IPS DF 19.7 (cell line): ENCODE measurements around the gene ABL1.
A peak's percentile ranks its signal among the peaks of the same experiment; 100 is the strongest.

Experiments used
- DNase-seq: peaks from one replicate; pipeline ENCODE4 v3.0.0-alpha.2; 2013; ENCODE audit warnings: low read depth, low spot score

Gene ABL1

GRCh38 chr9:130849356-130849755 is 14.3 kb downstream of the ABL1 start:
- DNase-seq, result no peak

DNA sequence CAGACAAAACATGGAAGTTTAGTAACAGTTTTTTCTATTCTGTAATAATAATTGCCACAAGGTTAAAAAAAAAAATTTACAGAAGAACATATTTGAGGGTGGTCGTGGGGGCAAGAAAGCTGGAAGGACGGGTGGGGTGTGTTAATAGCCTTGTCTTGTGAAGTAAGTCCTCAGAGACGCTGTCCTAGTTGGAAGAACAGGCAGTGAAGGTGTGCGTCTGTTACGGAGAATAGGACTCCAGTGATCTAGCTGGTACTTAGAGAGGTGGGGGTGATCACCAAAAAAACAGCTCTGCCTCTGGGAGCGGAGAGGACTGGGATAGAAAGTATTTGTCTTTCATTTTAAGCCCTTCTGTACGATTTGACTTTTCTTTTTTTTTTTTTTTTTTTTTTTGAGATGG is 17.7 kb downstream of the ABL1 start:
- no peak for DNase-seq

DNA sequence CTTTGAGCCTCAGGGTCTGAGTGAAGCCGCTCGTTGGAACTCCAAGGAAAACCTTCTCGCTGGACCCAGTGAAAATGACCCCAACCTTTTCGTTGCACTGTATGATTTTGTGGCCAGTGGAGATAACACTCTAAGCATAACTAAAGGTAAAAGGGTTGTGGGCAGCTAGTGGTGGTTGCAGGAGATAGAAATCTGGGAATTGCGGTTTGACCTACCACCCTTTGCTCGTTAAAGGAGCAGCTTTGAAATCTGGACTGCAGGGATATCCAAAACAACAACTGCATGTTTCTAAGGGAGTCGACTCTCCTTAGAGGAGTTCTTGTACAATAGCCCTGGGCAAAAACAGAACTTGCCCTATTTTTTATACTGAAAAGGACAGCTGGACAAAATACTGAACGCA is 19.0 kb downstream of the ABL1 start:
- DNase-seq, result no peak

DNA sequence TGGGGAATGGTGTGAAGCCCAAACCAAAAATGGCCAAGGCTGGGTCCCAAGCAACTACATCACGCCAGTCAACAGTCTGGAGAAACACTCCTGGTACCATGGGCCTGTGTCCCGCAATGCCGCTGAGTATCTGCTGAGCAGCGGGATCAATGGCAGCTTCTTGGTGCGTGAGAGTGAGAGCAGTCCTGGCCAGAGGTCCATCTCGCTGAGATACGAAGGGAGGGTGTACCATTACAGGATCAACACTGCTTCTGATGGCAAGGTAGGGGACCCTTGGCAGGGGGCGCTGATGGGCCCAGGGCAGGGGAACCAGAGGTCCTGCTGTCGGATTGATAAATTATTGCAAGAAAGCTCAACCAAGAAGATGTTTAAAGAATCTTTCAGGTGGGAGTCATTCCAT is 19.8 kb downstream of the ABL1 start:
- no peak for DNase-seq

GRCh38 chr9:130856474-130856873 is 21.4 kb downstream of the ABL1 start:
- DNase-seq, result no peak

DNA sequence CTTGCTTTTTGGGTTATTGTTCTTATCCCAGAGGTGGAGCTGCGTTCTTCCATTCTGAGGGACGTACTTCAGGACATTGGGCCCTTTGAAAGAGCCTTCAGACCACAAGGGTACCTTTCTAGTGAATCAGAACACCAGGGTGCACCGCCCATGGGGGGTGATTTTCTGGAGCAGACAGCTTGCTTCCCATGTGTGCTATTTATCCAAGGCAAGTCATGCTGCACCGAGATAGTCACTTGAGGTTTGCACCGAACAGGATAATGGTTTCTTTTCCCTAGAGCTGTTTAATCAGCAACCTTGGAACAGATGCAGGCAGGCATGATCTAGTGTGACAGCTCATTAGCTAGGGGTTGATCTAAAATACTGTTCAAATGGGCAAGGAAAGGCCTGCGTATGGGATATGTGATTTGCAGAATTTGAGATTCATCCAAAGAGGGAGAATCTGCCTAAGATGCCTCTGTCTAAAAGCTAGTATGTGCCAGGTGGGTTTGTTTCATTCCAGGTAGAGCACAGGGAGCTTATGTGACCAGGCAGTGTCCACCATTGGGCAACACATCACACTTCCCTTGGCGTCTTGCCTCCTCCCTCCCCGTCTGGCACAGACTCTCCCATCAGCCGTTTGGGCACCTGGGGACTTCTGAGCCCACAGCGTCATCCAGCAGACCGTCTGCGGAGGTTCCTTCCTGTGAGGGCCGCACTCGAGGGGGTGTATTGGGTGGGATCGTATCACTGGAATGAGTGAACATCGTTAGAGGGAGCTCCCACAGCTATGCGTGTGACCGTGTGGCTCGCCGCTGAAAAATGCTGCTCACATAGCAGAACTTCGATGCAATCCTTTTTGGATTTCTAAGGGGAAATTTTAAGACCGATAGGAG is 23.0 kb downstream of the ABL1 start:
- DNase-seq, result no peak

DNA sequence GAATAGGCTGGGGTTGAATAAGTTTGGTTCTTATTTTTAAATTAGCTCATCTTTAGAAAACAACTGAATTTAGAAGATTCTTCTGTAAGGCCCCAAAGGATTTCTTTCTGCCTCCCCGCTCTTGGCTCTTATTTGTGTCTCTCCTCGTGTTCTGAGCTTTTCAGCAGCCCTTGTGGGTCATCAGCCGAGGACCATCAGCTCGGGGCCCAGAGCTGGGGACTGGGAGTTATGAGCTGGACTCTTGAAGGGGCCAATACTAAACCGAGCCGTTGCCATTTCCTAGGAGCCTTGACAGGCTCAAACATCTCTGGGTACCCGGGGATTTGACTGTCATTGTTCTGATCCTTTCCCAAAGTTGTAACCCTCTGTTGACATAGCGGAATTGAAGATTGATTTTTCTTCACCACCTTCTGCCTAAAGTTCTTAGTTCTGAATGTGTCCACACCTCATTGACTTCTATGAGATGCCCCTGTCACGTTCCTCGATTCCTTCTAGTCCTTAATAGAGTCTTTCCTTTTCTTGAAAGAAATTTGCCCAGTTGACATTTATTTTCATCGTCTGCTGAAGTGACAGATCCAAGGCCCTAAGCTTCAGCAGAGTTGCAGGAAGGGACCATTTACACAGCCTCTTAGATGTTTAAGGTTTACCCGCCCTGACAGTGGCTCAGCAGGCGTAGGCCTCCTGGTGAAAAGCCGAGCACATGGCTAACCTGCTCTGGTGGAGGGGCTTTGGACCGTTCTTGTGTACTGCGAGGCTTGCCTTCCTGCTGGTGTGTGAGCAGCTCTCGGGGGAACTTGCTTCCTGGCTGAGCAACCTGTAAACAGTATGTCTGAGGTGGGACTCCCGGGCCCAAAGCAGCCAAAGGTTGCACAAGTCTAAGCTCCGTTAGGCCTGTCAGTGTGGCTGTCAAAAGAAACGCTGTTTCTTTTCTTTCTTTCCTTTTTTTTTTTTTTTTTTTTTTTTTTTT is 24.0 kb downstream of the ABL1 start:
- no peak for DNase-seq

DNA sequence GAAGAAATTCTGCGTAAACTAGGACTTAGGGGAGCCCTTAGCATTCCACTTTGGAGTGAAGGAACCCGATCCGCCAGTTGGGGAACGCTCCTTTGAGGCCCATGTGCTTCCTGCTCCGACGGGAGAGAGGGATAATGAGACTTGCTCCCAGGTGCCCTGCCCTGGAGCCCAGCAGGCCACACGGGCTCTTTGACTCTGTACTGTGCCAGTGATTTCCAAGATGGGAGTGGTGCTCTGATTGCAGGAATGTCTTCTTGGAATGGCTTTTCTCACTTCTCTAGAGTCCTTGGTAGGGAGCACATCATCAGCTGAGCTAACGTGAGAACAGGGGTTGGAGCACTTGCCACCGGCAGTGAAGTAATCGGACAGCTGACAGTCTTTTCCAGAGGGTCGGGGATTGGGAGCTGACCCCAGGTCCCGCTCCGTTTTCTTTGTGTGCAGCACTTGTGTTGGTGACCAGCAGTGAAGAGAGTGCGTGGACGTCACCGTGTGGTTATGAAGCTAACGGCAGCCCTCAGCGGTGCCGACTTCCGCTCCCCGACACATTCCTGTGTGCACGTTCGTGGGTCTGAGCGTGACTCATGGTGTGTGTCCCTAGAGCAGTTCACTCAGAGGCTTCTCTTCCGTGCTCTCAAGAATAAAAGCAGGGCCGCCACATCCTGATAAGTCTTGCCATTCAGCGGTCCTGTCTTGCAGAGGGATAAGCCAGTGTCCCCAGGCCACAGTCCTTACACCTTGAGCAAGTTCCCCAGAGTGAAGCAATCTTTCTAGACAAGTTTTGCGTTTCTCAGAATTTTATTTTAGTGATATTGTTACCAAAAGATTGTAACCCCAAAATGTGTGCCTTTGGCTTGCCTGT is 25.6 kb downstream of the ABL1 start:
- no peak for DNase-seq

- DNase-seq, result no peak
Observed at GRCh38 chr9:130861372-130862180, 26.5 kb downstream of the ABL1 start.

GRCh38 chr9:130862217-130862616 is 27.2 kb downstream of the ABL1 start:
- no peak for DNase-seq

DNA sequence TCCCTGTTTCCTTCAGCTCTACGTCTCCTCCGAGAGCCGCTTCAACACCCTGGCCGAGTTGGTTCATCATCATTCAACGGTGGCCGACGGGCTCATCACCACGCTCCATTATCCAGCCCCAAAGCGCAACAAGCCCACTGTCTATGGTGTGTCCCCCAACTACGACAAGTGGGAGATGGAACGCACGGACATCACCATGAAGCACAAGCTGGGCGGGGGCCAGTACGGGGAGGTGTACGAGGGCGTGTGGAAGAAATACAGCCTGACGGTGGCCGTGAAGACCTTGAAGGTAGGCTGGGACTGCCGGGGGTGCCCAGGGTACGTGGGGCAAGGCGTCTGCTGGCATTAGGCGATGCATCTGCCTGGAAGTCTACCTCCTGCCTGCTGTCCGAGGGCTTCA is 27.7 kb downstream of the ABL1 start:
- no peak for DNase-seq

DNA sequence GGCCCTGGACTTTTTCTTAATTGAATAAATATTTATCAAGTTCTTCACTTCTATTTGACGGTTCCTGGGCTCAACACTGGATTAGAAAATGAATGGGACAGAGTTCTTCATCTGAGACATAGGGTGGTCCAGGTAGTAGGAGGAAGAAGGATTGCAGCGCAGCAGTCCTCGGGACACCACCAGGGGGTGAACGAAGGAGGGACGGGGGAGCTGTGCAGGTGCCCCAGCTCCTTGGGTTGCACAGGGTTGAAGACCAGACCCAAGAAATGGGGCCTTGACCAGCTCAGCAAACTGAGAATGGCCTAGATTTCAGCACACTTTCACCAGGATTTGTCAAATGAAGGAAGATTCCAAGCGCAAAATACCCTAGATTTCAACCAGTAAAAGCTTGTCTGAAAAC is 29.5 kb downstream of the ABL1 start:
- DNase-seq, result no peak

DNA sequence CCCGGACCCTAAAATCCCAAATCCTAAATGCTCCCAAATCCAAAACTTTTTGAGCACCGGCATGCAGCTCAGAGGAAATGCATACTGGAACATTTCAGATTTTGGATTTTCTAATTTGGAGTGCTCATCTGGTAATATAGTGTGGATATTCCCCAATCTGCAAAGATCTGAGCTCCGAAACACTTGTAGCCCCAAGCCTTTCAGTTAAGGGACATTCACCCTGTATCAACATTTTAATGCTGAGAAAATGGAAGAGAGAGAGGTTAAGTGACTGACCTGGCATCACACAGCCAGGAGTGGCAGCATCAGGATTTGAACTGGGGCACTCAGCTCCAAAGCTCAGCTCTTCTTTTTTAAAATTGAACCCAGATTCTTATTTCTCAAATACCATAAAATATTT is 30.9 kb downstream of the ABL1 start:
- no peak for DNase-seq

DNA sequence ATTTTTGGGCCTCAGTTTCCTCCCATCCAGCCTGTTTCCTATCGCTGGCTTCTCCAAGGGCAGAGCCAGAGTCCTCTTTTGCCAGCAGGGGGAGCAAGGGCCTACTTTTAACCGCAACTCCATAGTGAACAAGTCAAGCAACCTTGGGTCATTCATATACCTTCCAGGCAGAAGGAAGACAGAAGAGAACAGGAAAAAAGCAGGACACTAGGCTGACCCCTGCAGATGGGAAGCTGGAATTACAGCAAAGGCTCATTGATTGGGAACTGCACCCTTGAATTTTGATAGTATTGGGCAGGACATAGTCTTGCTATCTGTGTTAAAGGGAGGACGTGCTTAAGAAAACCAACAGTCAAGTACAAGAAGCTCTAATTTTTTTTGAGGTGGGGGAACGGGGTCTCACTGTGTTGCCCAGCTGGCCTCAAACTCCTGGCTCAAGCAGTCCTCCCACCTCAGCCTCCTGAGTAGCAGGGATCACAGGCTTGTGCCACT is 31.5 kb downstream of the ABL1 start:
- peak; percentile 93 for DNase-seq

- no peak for DNase-seq
Observed at GRCh38 chr9:130867556-130867955, 32.5 kb downstream of the ABL1 start.

GRCh38 chr9:130868230-130868629 is 33.2 kb downstream of the ABL1 start:
- no peak for DNase-seq

GRCh38 chr9:130869250-130869649 is 34.2 kb downstream of the ABL1 start:
- no peak for DNase-seq

- no peak for DNase-seq
Observed at GRCh38 chr9:130870491-130871381, 35.7 kb downstream of the ABL1 start.

DNA sequence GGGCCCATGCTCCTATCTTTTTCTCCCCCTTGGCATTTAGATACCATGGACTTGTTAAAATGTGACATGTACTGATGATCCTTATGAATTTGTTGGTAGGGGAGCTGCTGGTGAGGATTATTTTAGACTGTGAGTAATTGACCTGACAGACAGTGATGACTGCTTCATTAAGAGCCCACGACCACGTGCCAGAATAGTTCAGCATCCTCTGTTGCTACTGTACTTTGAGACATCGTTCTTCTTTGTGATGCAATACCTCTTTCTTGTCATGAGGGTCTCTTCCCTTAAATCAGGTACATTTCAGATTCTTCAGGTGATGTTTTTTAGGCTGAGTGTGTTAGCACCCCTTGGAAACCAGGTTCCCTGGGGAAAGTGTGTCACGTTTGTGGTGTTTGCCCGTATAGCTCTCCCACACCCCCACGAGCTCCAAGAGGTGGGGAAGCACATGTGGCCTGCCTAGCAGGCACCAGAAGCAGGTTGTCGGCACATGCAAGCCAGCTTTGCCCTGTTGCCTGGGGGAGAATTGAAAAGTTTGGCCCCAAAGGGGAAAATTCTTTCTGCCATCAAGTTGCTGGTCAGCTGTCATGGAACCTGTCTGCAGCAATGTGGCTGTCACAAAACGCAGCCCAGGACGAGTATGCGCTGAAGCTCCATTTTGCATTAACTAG is 36.5 kb downstream of the ABL1 start:
- DNase-seq, result no peak
